SU-DHL-6 (cell line): ENCODE results near the gene ALDOC.

ENCODE experiments used
- EZH2phosphoT487 ChIP-seq: fragments of 200-600 bp; sonication (generic), shearing (Covaris generic); conservative IDR thresholded peaks from 2 replicates; pipeline ENCODE4 v1.6.1; 2018; ENCODE audit warnings: mild to moderate bottlenecking, antibody characterized with exemption, low read length, moderate library complexity, mixed read lengths
- TF ChIP-seq, protein P1 (sequence below): fragments of 200-600 bp; sonication (generic); IDR thresholded peaks from one replicate; pipeline ENCODE4 v1.5.1; 2017; ENCODE audit warnings: antibody characterized with exemption, mild to moderate bottlenecking, low read length, moderate library complexity; ENCODE audit not compliant: insufficient read depth, poor library complexity, severe bottlenecking

DNA sequence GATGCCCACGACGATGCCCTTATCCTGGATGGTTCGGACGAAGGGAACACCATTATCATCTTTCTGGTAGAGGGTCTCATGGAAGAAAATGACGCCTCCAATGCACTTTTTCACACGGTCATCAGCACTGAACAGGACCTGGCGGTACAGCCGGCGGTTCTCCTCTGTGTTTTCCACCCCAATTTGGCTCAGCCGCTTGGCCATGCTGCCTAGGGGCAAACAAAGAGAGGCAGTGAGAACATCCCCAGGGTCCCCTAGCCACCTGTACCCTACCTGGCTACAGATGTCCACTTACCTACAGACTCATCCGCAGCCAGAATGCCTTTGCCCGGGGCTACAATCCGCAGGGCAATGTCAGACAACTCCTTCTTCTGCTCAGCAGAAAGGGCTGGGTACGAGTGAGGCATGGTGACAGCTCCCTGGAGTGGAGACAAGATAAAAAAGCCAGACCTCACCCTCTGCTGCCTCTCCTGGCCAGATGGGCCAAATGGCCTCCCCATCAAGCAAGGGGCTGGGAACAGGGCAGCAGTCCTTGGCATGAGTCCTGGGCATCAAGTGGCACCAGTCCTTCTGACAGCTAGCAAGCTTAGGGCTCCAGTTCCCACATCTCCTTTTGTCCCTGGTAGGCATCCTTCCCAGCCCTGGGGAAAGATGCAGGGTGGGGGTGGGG, 1.4 kb downstream of the ALDOC start:
- TF ChIP-seq, protein P1, sequence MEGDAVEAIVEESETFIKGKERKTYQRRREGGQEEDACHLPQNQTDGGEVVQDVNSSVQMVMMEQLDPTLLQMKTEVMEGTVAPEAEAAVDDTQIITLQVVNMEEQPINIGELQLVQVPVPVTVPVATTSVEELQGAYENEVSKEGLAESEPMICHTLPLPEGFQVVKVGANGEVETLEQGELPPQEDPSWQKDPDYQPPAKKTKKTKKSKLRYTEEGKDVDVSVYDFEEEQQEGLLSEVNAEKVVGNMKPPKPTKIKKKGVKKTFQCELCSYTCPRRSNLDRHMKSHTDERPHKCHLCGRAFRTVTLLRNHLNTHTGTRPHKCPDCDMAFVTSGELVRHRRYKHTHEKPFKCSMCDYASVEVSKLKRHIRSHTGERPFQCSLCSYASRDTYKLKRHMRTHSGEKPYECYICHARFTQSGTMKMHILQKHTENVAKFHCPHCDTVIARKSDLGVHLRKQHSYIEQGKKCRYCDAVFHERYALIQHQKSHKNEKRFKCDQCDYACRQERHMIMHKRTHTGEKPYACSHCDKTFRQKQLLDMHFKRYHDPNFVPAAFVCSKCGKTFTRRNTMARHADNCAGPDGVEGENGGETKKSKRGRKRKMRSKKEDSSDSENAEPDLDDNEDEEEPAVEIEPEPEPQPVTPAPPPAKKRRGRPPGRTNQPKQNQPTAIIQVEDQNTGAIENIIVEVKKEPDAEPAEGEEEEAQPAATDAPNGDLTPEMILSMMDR, result no peak
- no peak for TF ChIP-seq EZH2phosphoT487
